Spleen (tissue), 7 donors: ENCODE results near the gene STKLD1.

ENCODE experiments used
- CTCF ChIP-seq, 11 experiments: fragments of 200-600 bp in 7 of 11; fragments of 450-650 bp in 4 of 11; sonication (generic) in 4 of 11; IDR thresholded peaks in 8 of 11; conservative IDR thresholded peaks in 3 of 11; 1 replicate in 7 of 11; 2 replicates in 4 of 11; pipeline versions ENCODE4 v1.4.0 to v1.8.0; 2016 to 2021; ENCODE audit warnings: antibody characterized with exemption in 11 of 11, inconsistent platforms in 4 of 11, mild to moderate bottlenecking in 1 of 11
- POLR2AphosphoS5 ChIP-seq, 3 donors: sonication (generic); formaldehyde crosslinking; IDR thresholded peaks; one replicate each; pipeline ENCODE4 v1.5.1; 2017; ENCODE audit warnings: antibody characterized with exemption in 3 of 3
- donor health status: DM: no; HTN: no; CAD: no; lungs with moderate emphysema.
- donor health status: DM: no; HTN: no; CAD: no.
- donor health status: DM: no; HTN: no; CAD: no.

GRCh38 chr9:133423216-133423615 is 47.0 kb downstream of the STKLD1 start:
- TF ChIP-seq CTCF (IDR thresholded peaks at IDR 0.05 in 8 of 11, conservative IDR thresholded peaks at IDR 0.05 in 3 of 11) = no peak
- no peak for TF ChIP-seq POLR2AphosphoS5 (IDR thresholded peaks at IDR 0.05)
